HuH-7.5 (cell line): ENCODE measurements around the gene CYB561A3.

Experiments used
- DNase-seq: peaks from one replicate; pipeline ENCODE4 v3.0.0; 2011; ENCODE audit warnings: low spot score

Gene CYB561A3

DNA sequence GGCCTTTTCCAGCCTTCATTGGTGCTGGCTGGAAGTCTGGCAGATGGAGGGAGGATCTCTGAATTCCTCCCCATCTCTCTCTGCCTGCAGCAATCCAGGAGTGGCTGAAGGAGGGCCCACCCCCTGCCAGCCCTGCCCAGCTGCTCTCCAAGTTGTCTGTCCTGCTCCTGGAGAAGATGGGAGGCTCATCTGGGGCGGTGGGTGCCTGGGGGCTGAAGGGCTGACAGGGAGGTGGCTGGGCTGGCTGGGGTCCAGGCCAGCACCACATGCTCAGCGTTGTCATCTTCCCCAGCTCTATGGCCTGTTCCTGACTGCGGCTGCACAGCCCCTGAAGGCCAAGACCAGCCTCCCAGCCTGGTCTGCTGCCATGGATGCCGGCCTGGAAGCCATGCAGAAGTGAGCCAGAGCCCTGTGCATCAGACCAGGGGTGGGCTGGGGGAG, 16.5 kb downstream of the CYB561A3 start:
- DNase-seq, result no peak

DNA sequence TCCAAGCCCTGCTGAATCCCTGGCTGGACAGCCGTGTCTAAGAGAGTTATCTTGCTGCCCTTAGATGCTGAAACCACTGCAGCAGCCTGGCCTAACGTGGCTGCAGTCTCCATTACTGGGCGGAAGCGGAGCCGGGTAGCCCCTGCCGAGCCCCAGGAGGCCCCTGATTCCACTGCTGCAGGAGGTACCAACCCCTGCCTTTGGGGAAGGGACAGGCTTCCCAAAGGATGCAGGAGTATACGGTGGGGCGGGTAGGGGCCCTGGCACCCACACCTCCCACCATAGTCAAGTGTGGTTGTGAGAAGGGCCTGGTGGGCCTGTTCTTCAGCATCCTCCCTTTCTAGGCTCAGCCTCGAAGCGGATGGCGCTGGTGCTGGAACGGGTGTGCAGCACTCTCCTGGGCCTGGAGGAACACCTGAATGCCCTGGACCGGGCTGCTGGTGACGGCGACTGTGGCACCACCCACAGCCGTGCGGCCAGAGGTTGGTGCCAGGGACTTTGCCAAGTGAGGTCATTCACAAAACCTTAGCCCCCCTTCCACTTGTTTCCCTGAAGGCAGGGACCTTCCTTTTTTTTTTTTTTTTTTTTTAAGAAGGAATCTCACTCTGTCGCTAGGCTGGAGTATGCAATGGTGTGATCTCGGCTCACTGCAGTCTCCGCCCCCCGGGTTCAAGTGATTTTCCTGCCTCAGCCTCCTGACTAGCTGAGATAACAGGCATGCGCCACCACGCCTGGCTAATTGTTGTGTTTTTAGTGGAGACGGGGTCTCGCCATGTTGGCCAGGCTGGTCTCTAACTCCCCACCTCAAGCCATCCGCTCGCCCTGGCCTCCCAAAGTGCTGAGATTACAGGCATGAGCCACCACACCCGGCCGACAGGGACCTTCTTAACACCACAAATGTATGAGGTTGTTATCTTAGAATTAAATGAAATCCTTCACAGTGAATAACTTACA, 17.6 kb downstream of the CYB561A3 start:
- no peak for DNase-seq

DNA sequence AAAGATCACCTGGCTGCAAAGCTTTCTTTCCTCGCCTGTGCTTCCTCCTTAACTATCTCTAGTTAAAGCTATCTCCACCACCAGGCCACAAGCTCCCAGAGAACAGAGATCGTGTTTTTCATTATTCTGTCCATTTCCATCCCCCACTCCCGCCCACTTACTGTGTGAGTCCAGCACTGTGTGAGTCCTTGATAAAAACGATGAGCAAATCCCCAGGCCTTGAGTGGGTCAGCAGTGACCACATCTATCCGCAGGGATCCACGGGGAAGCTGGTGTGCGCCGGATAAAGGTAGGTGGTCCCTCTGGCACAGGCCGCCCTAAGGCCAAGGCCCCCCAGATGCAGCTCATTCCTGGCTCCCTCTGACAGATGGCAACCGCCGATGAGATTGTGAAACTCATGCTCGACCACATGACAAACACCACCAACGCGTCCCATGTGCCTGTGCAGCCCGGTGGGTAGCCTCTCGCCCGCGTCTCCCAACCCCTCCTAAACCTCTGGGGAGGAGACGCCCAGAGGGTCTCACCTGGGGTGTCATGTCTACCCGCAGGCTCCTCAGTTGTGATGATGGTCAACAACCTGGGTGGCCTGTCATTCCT, 19.4 kb downstream of the CYB561A3 start:
- no peak for DNase-seq

DNA sequence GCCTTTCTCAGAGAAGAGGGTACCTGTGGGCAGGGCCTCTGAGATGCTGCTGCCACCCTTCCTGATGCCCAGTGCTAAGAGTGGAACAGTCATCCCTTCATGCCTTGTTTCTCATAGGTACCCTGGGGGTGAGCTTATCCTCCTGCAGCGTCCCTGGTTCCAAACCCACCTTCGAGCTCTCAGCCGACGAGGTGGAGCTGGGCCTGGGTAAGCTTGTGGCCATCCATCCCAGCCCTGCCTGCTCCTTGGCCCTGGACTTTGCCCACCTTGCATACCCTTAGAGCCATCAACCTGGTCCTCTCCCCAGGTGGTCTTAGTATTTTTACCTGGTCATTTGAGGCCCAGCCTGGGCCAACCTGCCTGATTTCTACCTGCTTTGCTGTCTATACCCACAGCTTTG, 20.0 kb downstream of the CYB561A3 start:
- no peak for DNase-seq

DNA sequence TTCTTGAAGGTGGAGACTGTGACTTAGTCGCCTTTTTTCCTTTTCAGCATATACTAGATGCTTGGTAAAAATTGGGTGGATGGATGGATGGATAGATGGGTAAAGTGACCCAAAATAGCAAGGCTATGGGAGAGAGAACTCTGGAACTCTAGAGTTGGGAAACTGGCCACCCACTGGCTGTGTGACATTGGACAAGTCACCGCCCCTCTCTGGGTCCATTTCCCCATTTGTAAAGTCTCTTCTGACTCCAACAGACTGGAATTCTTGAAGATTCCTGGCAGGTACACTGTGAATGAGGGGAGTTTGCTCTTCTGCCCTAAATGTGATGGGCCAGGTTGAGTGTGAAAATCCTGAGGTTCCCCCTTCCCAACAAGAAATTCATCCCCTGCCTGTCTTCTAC, 20.7 kb downstream of the CYB561A3 start:
- DNase-seq, result no peak

DNA sequence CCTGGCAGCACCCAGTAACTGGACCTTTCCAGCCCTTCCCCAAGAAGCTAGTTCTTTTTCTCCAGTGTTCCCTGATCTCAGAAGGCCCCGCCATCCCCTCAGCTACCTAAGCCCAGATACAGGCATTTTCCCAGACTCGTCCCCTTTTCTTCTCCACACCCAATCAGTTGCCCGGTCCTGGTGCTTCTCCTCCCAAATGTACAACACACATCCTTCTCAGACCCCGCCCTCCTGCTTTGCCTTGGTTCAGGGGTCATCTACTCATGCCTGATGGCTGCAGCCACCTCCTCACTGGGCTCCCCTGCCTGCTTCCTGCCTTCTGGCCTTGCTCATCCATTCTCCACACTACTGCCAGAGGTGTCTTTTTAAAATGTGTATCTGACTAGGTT, 22.2 kb downstream of the CYB561A3 start:
- DNase-seq, result peak; percentile 14

DNA sequence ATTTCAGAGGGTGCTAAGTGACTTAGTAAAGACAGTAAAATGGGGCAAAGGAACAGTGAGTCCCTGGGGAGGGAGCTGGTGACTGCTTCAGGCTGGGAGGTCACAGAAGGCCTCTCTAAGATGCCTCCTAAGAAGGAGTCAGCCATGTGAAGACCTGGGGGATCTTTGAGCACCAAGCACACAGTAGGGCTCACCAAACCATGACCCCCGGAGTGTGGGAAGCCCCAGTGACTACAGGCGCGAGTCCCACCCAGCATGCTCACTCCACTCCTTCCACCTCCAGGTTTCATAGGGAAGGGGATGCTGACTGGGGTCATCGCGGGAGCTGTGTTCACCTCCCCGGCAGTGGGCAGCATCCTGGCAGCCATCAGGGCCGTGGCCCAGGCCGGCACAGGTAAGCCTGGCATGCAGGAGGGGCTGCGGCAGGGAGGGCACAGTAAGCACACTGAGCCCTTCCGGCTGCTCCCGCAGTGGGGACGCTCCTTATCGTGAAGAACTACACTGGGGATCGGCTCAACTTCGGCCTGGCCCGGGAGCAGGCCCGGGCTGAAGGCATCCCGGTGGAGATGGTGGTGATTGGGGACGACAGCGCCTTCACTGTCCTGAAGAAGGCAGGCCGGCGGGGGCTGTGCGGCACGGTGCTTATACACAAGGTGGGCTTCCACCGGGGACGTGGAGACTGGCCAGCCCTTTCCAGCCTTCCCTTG, 22.7 kb downstream of the CYB561A3 start:
- DNase-seq, result peak; percentile 13

DNA sequence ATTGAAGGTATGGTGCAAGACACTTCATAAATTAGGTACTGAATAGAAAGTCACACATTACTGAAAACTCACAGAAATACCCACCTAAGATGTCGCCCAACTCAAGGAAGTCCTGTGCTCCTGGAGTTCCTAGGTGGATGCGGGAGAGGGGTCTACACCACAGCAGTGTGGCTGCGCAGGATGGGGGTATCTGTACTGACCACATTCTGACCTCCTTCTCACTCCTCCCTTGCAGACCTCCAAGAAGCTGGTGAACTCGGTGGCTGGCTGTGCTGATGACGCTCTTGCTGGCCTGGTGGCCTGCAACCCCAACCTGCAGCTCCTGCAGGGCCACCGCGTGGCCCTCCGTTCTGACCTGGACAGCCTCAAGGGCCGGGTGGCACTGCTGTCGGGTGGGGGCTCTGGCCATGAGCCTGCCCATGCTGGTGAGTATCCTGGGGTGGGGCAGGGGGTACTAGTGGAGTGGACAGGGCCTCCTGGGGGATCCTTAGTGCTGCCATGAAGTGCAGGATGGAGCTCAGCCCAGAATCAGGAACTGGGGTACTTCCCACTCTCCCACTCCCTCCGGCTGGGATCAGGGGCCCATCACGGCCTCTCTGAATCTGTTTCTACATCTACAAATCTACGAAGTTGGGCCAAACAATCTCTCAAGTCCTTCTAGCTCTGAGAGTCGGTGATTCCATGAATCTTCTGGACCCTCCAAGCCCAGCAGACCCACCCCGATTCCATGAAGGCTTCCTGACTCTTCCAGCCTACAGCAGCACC, 23.8 kb downstream of the CYB561A3 start:
- DNase-seq, result no peak

DNA sequence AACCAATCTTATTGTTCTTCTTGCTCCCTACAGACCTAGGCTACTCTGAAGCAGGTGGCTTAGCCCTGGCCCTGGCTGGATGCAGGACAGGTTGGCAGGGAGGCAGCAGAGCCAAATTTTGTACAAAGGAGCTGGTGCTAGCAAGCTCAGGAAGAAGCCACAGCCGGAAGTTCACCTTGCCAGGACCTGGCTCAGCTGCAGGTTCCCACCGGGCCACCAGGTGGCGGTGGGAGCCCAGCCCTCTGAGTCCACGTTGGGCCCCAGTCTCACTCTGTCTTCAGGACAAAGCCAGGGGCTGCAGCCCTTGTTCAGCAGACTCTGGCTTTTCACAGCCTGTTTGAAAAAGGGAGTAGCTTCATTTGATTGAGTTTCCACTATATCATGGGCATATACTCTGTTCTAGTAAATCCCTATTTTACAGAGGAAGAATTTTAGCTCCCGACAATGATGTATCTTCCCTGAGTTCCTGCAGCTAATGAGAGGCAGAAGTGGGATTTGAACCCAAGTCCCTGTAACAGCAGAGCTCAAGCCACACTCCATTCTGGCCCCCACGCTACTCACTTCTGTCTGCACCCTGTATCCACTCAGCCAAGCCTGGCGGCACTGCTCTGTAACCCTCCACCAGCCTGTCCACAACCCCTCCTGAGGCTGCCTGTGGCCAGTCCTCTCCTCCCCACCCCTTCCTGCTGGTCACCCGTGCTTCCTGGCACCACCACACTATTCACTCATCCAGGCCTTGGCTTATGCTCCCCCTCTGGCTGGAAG, 25.3 kb downstream of the CYB561A3 start:
- peak; percentile 99 for DNase-seq

DNA sequence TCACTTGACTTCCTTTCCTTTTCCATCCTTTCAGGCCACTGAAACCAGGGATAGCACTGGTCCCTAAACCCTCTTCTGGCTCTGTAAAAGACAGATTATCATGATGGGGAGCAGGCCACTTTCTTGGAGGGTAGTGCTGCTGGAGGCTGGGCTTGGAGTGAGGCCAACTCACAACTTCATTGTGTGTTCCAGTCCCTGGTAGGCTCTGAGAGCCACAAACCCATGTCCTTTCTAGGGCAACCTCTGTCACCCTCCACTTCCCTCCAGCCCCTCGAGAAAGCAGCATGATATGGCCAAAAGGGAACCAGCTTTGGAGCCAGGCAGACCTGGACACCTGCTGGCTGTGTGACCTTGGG, 26.3 kb downstream of the CYB561A3 start:
- no peak for DNase-seq

DNA sequence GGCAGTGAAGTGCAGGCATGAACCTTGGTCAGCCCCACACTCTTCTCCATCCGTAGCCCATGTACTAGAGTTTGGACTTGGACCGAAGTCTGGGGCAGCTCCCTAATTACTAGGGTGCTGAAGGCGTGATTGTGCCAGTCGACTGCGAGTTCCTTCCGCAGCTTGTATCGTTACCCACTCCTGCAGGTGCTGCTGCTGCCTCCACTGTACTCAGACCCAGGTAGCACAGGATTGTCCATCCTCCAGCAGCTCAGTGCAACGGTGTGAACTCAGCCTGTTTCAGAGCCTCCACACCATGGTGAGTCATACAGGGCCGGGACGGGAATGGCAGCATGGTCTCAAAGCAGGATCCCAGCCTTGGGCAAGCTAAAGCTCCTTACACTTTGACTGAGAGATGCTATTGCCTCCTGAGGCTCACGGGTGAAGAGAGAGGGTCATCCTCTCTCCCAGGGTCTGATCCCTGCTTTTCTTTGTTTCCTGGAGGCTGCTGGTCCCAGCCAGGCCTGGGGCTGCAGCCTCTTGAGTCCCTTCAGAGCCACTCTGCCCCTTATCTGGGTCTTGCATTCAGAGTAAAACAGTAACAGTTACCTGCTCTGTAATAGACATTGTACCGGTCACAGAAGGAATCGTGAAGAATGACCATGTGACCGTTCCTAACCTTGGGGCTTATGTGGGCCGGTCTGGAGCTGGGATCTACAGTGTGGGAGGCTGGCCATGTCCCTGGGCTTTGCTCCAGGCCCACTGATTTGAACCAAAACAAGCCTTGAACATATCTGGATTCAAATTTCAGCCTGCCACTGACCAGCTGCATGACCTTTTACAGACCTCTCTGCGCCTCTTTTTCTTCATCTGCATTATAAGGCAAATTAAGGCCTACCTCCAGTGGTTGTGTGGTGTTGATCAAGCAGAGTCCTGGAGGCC, 27.0 kb downstream of the CYB561A3 start:
- DNase-seq, result no peak

DNA sequence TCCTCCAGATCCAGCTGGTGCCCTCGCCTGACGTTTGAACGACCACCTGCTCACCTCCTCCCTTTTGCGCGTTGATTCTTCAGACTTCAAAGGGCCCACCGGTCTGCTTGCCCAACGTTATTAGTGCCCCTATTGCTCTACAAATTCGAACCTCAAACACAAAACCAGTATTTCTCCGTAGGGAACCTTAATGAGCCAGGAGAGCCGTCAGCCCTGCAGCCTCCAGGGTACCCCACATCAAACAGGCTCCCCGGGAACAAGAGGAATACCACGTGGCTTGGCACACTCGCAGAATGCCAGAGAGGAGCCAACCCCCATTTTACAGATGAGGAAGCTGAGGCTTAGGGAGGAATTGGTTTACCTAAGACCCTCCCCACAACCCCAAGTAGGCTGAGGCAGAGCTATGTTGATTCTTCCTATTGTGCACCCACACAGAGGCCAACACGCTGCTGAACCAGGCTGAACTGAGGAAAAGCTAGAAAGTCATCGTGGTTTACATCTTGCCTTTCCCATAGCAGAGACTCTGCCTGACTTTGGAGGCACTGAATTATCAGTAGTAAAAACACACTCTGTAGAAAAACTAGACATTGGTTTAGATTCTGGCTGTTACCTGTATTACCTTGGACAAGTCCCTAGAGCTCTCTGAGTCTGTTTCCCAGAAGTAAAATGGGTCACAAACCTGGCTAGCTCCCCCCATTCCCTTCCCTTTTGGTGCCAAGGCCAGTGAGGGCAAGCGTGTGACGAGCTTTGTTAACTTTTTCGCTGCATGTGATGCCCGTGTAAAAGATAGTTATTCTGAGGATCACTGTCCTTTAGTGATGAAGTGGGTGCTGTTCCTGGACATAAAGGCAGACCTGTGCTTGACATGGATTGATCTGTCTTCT, 27.9 kb downstream of the CYB561A3 start:
- no peak for DNase-seq

DNA sequence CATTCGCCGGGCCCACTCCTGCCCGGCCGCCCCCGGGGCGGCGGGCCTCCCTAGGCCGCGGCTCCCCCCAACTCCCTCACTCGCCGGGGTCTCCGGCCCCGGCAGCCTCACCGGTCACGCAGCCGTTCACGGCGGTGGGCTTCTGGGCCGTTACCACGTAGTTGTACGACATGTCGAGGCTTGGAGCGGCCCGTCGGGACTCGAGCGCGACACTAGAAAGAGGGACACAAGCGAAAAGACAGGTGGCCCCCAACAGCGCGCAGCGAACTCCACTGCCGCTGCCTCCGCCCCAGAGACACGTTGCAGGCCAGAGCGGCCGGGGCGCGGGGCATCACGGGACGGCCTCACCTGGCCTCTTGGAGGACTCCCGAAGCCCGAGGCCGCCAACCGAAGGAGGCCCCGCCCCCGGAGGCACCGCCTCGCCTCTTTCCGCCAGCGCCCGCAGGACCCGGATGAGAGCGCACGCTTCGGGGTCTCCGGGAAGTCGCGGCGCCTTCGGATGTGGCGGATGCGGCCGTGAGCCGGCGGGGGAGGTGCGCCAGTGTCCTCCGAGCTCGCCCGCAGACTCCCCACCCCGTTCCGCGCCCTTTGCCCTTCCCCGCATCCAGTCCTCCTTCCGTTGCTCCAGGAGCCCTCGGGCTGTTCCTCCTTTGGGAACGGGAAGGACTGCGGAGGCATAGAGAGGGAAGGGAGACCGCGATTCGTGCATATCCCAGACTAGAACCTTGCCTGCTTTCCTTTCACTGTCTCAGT, 28.7 kb downstream of the CYB561A3 start, which contains the start of the genes DDB1 and TKFC:
TSS of gene DDB1 (minus strand) at position 309 of the 753 bp plus-strand sequence. CDS start at position 172, 137 bp downstream.
TSS of gene TKFC (plus strand) at position 432 of the 753 bp plus-strand sequence. CDS start 1,501 bp downstream, outside the sequence.
- peak; percentile 98 for DNase-seq

DNA sequence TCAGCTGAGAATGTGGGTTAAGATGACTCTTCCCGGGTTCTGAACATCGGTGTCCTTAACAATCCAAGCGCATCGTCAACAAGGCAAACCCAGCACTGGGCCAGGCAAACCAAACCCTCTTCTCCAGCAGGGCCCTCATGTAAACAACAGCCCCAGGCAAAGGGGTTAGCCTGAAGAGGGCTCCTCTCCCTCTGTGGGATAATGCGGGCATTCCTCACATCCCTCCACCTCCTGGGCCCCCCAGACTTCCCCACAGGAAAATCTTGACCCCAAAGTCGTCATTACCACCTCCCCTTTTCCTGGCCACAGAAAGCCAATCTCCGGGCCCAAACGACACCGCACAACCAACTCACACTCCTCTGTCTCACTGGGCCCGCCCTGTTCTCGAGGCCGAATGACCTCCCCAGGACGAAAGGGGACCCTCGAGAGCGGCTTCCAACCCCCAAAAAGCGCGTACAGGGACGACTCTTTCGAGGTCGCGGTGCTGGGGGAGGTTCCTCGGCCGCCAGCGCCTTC, 29.3 kb downstream of the CYB561A3 start:
- peak; percentile 65 for DNase-seq

DNA sequence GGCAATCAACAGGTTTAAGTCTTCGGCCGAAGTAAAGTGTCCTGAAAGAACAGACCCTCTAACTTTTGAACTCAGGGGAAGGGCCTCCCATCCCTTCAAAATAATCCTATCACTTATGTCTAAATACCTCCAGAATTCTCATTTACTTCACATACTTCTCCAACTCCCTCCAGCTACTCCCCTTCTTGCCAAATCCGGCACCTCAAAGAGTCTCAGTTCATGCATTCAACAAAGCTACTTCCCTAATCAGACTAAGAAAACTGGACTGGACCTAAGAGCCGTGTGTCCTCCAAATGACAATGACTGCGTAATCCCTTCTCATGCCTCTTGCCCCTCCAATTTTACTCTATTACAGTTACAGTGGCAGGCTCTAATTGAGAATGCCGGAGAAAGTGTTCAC, 30.0 kb downstream of the CYB561A3 start:
- no peak for DNase-seq

DNA sequence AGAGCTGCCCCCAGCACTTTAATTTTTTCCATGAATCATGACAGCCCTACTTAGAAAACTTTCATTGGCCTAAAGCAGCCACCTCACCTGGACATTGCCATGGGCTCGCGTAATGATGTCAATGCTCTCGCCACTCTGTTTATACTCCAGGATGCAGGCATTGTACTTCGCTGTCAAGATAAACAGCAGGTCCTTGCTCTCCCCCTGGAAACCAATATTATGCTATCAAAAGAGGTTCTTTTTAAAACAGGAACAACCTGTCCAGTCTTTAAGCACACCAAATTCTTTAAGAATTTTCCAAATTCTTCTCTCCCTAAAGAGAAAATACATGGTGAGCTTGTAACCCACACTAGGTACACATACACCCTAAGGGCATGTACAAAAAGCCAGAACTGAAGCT, 31.8 kb downstream of the CYB561A3 start:
- no peak for DNase-seq

DNA sequence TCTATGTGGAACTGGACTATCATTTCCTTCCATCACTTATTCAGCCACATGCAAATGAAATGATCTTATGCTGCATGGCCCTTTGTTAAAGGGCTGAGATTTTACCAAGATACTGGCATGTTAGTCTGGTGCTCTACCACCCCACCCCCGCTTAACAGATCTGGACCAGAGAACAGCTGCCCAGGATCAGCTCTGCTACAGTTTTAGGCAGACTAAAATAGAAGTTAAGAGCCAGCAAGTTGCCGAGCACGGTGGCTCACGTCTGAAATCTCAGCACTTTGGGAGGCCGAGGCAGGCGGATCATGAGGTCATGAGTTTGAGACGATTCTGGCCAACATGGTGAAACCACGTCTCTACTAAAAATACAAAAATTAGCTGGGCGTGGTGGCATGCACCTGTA, 33.3 kb downstream of the CYB561A3 start:
- no peak for DNase-seq

DNA sequence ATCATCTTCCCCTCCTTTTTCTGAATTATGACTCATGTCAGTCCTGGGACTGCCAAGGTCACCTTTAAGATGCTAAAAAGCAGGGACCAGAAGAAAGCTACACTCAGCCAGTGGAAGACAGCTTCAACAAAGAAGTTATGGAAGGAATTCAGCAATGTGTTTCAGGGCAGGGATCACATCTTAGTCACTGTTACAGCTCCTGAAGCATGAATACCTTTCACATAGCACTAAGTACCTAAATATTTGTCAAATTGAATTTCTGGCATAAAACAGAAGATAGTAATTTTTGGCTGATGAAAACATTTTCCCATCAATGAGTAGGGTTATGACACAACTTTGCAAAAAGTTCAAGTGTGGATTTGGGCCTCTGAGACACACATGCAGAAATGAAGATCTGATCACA, 34.0 kb downstream of the CYB561A3 start:
- no peak for DNase-seq
